Measurements from ENCODE around the gene HYLS1. TPM values are rescaled to one million over a fixed set of nuclear protein-coding genes. Genes with fewer than 3 reads are reported as not detected.

Gene HYLS1
- total RNA-seq, 1 experiment from 2014 or later = 21.3 TPM

DNA sequence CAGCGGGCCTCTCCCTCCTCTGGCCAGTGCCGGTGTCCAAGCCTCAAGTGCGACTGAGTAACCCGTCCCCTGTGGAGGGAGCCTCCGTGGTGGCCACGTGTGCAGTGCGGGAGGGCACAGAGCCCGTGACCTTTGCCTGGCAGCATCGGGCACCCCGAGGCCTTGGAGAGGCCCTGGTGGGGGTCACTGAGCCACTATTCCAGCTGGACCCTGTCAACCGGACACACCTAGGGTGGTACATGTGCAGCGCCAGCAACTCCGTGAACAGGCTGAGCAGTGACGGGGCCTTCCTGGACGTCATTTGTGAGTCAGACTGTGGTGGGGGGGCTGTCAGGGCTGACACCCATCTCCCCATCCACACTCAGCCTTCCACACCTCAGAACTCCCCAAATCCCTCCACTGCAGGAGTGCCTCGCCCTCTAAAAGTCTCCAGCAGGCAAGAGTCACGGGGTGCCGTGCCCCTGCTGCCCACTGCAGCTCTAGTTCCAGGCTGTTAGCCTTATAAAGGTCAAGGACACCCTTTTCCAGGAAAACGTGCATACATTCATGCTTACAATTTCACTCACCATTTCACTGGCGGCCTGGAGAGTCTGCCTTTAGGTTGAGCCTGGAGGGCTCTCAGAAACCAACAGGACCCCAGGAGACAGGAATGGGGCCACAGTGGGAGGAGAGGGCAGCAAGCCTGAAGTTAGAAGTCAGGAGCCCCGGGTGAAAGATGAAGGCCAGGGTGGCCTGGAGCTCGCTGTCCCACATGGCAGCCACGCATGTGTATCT, 61.0 kb downstream of the HYLS1 start:
- peak; percentile 22 for DNase-seq (ENCODE audit: low read depth)

DNA sequence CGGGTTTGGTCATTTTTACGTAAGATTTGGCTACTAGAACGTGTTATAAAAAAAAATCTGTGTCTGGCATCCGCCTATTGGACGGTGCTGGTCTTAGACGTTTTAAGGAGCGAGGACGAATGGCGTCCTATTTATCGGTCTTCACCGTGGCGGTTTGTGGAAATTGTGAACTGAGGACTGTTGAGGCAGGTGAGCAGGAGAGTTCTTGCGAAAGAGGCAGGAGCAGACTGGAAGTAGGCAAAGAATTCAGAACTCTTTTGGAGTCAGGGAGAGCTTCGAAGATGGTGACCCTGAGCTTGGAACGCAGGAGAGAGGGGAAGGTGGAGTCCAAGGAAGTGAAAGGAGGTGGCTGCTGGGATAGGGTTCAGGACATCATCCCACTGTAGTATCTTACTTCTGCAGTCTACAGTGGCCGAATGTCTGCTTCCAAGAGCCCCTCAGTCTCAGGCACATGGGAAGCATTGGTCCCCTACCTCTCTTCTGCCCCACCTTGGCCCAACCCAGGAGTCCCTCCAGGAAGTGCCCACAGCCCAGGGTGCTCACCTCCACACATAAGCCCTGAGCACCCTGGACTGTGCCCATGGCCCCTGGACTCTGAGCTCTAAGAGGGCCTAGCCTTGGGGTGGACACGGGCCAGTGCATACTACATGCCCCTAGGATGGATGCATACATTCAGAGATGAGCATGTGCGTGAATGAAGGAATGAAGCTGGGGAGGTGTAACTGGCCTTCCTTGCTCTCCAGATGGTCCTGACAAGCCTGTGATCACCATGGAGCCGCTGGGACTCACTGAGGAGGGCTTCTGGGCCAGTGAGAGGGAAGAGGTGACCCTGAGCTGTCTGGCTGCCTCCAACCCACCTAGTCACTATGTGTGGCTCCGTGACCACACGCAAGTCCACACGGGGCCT, 62.1 kb downstream of the HYLS1 start:
- DNase-seq (ENCODE audit: low read depth) = no peak

DNA sequence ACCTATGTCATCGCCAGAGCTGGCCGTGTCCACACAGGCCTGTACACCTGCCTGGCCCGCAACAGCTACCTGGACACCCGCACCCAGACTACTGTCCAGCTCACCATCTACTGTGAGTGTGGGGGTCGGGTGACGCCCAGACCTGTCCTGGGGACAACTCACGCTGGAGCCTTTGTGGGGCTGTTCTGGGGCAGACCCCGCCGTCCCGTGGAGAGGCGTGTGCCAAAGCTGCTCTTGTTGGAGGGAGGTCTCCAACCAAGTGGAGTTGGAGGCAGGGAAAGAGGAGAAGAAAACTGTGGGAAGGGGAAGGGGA, 62.7 kb downstream of the HYLS1 start:
- DNase-seq (ENCODE audit: low read depth) = no peak

Other genes starting within 250 kb of the HYLS1 start
- 0.10 TPM in 1 of 2 replicates, not detected in the other for gene ACRV1, start 206.8 kb upstream of the HYLS1 start, total RNA-seq (2014; rRNA removed; shearing (Covaris generic))
- gene PATE1, start 141.4 kb upstream of the HYLS1 start, total RNA-seq (2014; rRNA removed; shearing (Covaris generic)) = not detected in 2 replicates
- gene PATE2, start 108.8 kb upstream of the HYLS1 start, total RNA-seq (2014; rRNA removed; shearing (Covaris generic)) = not detected in 2 replicates
- gene PATE3, start 99.5 kb upstream of the HYLS1 start, total RNA-seq (2014; rRNA removed; shearing (Covaris generic)) = not detected in 2 replicates
- gene PATE4, start 54.4 kb upstream of the HYLS1 start, total RNA-seq (2014; rRNA removed; shearing (Covaris generic)) = not detected in 2 replicates
- 26.2 and 35.7 TPM in 2 replicates for gene PUS3, start 15.5 kb downstream of the HYLS1 start, total RNA-seq (2014; rRNA removed; shearing (Covaris generic))
- not detected in 2 replicates for gene DDX25, start 16.8 kb downstream of the HYLS1 start, total RNA-seq (2014; rRNA removed; shearing (Covaris generic))
- not detected in 2 replicates for gene VSIG10L2, start 58.4 kb downstream of the HYLS1 start, total RNA-seq (2014; rRNA removed; shearing (Covaris generic))
- gene CDON, start 175.2 kb downstream of the HYLS1 start, total RNA-seq (2014; rRNA removed; shearing (Covaris generic)) = 1.7 and 1.9 TPM in 2 replicates